Fibroblast of pulmonary artery (primary cell): ENCODE results near the gene SLC22A23.

Source experiments
- DNase-seq: peaks from one replicate; pipeline ENCODE4 v3.0.0-alpha.2; 2010; ENCODE audit warnings: low read depth
- H3K4me3 ChIP-seq: replicated peaks from 2 replicates; pipeline ENCODE4 v1.5.1; 2011; ENCODE audit warnings: low read depth, mild to moderate bottlenecking, control low read depth, low read length, moderate library complexity
- CTCF ChIP-seq: IDR thresholded peaks from 2 replicates; pipeline ENCODE4 v1.5.1; 2011; ENCODE audit warnings: mild to moderate bottlenecking, control low read depth, low read length, inconsistent platforms; ENCODE audit errors: missing control alignments

The SLC22A23 gene

GRCh38 chr6:3305831-3306230, 151.0 kb downstream of the SLC22A23 start:
- H3K4me3 ChIP-seq: no peak overlapping the region
- DNase-seq: no peak
- no peak for TF ChIP-seq CTCF

- H3K4me3 ChIP-seq: no peak overlapping the region
- TF ChIP-seq CTCF: no peak
- DNase-seq: no peak
These were observed 151.7 kb downstream of the SLC22A23 start for GRCh38 chr6:3305216-3305565.

GRCh38 chr6:3304500-3305215, 152.2 kb downstream of the SLC22A23 start:
- DNase-seq: no peak
- no peak for TF ChIP-seq CTCF

GRCh38 chr6:3303795-3304411, 152.9 kb downstream of the SLC22A23 start:
- TF ChIP-seq CTCF: no peak
- H3K4me3 ChIP-seq: no peak overlapping the region
- no peak for DNase-seq

More at GRCh38 chr6:3304500-3305215, 152.2 kb downstream of the SLC22A23 start:
- no peak overlapping the region for H3K4me3 ChIP-seq

GRCh38 chr6:3301506-3301905, 155.3 kb downstream of the SLC22A23 start:
- no peak overlapping the region for H3K4me3 ChIP-seq
- no peak for TF ChIP-seq CTCF
- DNase-seq: no peak

GRCh38 chr6:3299221-3299620, 157.6 kb downstream of the SLC22A23 start:
- DNase-seq: no peak
- TF ChIP-seq CTCF: no peak
- H3K4me3 ChIP-seq: no peak overlapping the region

- DNase-seq: no peak
- H3K4me3 ChIP-seq: no peak overlapping the region
- no peak for TF ChIP-seq CTCF
These were observed 158.9 kb downstream of the SLC22A23 start for GRCh38 chr6:3297909-3298308.
